ENCODE measurements around the gene PLEKHG2.

The PLEKHG2 gene

DNA sequence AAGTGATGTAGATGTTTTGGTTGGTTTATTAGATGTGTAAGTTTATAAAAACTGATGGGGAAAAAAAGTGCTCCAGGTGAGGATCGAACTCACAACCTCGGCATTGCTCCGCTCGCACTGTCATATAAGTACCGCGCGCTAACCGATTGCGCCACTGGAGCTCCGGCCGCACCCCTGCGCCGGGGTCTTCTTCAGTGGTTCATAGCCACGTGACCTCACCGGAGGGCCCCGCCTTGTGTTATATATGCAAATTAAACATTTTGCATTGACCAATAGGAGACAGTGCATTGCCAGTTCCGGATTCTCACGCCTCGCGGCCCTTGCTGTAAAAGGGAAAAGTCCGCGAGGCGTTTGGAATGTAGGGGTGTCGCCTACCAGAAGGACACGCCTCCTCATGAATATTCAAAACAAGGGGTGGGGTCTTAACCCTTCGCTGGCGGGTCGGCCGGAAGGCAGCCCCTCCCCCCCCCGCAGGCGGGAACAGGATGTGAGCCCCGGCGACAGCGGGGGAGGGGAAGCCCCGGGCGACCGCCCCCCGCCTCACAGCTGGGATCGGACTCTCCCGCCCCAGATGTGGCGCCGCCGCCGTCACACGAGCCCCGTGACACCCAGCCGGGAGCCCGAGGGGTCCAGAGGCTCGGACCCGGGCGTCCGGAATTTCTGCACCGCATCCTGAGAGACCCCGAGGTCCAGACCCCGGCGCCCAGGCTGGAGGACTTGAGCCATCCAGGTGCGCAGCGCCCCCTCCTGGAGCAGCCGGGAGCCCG, at the start of gene PLEKHG2:
Gene PLEKHG2, plus strand, starts transcription at position 570 of the 767 bp plus-strand sequence. CDS start 1,418 bp downstream, outside the sequence.
- H3K4me3 ChIP-seq (ENCODE audit: low read length in 2 of 2) = peak within 1 kb of the TSS; percentile 93 to 96
- H3K27me3 ChIP-seq (ENCODE audit: control insufficient read depth in 1 of 2, insufficient read depth in 2 of 2, low read length in 2 of 2) = no peaks in the 10 kb centered on the region
- peaks cover 52% of the 10 kb centered on the region for H3K4me1 ChIP-seq (ENCODE audit: control insufficient read depth, insufficient read depth, low read length)
- H3K9ac ChIP-seq (ENCODE audit: low read length in 2 of 2) = peak within 1 kb of the TSS; percentile 99 to 100
- H3K36me3 ChIP-seq (ENCODE audit: control insufficient read depth in 2 of 2, insufficient read depth in 2 of 2, low read length in 2 of 2) = peaks cover 16 to 17% of the 10 kb centered on the region in 2 donors
- peak within 1 kb of the TSS; percentile 100 for H3K27ac ChIP-seq (ENCODE audit: low read length)
- H3K9me3 ChIP-seq (ENCODE audit: control insufficient read depth in 2 of 2, low read length in 2 of 2) = no peaks in the 10 kb centered on the region

GRCh38 chr19:39362682-39363657, 49.5 kb upstream of the PLEKHG2 start:
- peaks cover 31 to 41% of the 10 kb centered on the region in 2 donors for H3K36me3 ChIP-seq (ENCODE audit: control insufficient read depth in 2 of 2, insufficient read depth in 2 of 2, low read length in 2 of 2)
- peak overlapping the region in 1 of 2 donors; percentile 3 for H3K4me3 ChIP-seq (ENCODE audit: low read length in 2 of 2)
- H3K9me3 ChIP-seq (ENCODE audit: control insufficient read depth in 2 of 2, low read length in 2 of 2) = no peaks in the 10 kb centered on the region
- H3K9ac ChIP-seq (ENCODE audit: low read length in 2 of 2) = peak overlapping the region in 1 of 2 donors; percentile 29
- peaks cover 17% of the 10 kb centered on the region for H3K4me1 ChIP-seq (ENCODE audit: control insufficient read depth, insufficient read depth, low read length)
- no peaks in the 10 kb centered on the region for H3K27me3 ChIP-seq (ENCODE audit: control insufficient read depth in 1 of 2, insufficient read depth in 2 of 2, low read length in 2 of 2)
- peak overlapping the region; percentile 53 for H3K27ac ChIP-seq (ENCODE audit: low read length)

GRCh38 chr19:39363901-39364457, 48.5 kb upstream of the PLEKHG2 start:
- peak overlapping the region; percentile 53 for H3K27ac ChIP-seq (ENCODE audit: low read length)
- H3K4me3 ChIP-seq (ENCODE audit: low read length in 2 of 2) = no peak overlapping the region
- no peaks in the 10 kb centered on the region for H3K9me3 ChIP-seq (ENCODE audit: control insufficient read depth in 2 of 2, low read length in 2 of 2)
- H3K4me1 ChIP-seq (ENCODE audit: control insufficient read depth, insufficient read depth, low read length) = peaks cover 17% of the 10 kb centered on the region
- peaks cover 33 to 42% of the 10 kb centered on the region in 2 donors for H3K36me3 ChIP-seq (ENCODE audit: control insufficient read depth in 2 of 2, insufficient read depth in 2 of 2, low read length in 2 of 2)
- H3K9ac ChIP-seq (ENCODE audit: low read length in 2 of 2) = no peak overlapping the region
- H3K27me3 ChIP-seq (ENCODE audit: control insufficient read depth in 1 of 2, insufficient read depth in 2 of 2, low read length in 2 of 2) = no peaks in the 10 kb centered on the region

DNA sequence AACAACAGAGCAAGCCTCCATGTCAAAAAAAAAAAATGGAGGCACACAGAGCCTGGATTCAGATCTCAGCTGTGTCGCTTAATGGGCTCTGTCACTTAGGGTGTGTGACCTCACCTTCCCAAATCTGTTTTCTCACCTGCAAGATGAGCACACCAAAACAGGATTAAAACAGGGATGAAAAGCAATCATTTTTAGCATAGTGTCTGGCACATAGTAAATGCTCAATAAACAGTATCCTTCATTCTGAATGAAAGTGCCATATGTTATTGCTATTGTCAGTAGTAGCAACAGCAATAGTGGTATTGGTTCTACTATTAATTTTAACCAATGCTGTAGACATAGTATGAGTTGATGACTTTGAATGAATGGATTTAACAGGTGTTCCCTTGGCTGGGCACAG, 46.9 kb upstream of the PLEKHG2 start:
- Histone ChIP-seq H3K36me3 (ENCODE audit: control insufficient read depth in 2 of 2, insufficient read depth in 2 of 2, low read length in 2 of 2) (peaks cover 32 to 45% of the 10 kb centered on the region in 2 donors), H3K9ac (ENCODE audit: low read length in 2 of 2) (no peak overlapping the region), H3K4me3 (ENCODE audit: low read length in 2 of 2) (no peak overlapping the region), H3K4me1 (ENCODE audit: control insufficient read depth, insufficient read depth, low read length) (peaks cover 17% of the 10 kb centered on the region), H3K27ac (ENCODE audit: low read length) (no peak overlapping the region), H3K9me3 (ENCODE audit: control insufficient read depth in 2 of 2, low read length in 2 of 2) (no peaks in the 10 kb centered on the region), H3K27me3 (ENCODE audit: control insufficient read depth in 1 of 2, insufficient read depth in 2 of 2, low read length in 2 of 2) (no peaks in the 10 kb centered on the region)

DNA sequence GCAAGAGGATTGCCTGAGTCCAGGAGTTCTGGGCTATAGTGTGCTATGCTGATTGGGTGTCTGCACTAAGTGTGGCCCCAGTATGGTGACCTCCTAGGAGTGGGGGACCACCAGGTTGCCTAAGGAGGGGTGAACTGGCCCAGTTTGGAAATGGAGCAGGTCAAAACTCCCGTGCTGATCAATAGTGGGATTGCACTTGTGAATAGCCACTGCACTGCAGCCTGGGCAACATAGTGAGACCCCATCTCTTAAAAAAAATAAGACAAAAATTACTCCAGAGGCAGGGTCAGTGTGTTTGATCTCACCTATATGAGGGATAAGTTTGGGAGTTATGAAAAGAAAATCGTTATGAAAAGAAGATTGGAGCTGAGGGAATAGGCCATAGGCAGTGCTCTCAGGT, 43.3 kb upstream of the PLEKHG2 start:
- H3K4me3 ChIP-seq (ENCODE audit: low read length in 2 of 2) = no peak overlapping the region
- no peak overlapping the region for H3K9ac ChIP-seq (ENCODE audit: low read length in 2 of 2)
- H3K27me3 ChIP-seq (ENCODE audit: control insufficient read depth in 1 of 2, insufficient read depth in 2 of 2, low read length in 2 of 2) = no peaks in the 10 kb centered on the region
- peaks cover 28 to 30% of the 10 kb centered on the region in 2 donors for H3K36me3 ChIP-seq (ENCODE audit: control insufficient read depth in 2 of 2, insufficient read depth in 2 of 2, low read length in 2 of 2)
- no peaks in the 10 kb centered on the region for H3K9me3 ChIP-seq (ENCODE audit: control insufficient read depth in 2 of 2, low read length in 2 of 2)
- no peak overlapping the region for H3K27ac ChIP-seq (ENCODE audit: low read length)
- H3K4me1 ChIP-seq (ENCODE audit: control insufficient read depth, insufficient read depth, low read length) = peaks cover 19% of the 10 kb centered on the region

DNA sequence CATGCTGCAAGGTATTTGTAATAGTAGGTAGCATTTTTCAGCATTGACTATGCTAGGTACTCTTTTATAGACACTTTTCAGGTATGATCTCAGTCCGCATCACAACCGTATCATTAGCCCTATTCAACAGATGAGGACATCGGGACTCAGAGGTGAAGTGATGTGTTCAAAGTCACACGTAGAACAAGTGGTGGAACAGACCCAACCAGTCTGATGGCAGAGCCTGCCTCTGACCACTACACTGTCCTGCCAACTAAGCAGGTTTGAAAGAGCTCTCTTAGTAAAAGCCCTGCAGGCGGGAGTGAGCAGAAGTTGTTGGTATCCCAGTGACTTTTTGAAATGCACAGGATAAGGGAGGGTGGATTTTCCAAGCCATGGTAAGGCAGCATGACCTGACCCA, 41.7 kb upstream of the PLEKHG2 start:
- no peak overlapping the region for H3K27ac ChIP-seq (ENCODE audit: low read length)

DNA sequence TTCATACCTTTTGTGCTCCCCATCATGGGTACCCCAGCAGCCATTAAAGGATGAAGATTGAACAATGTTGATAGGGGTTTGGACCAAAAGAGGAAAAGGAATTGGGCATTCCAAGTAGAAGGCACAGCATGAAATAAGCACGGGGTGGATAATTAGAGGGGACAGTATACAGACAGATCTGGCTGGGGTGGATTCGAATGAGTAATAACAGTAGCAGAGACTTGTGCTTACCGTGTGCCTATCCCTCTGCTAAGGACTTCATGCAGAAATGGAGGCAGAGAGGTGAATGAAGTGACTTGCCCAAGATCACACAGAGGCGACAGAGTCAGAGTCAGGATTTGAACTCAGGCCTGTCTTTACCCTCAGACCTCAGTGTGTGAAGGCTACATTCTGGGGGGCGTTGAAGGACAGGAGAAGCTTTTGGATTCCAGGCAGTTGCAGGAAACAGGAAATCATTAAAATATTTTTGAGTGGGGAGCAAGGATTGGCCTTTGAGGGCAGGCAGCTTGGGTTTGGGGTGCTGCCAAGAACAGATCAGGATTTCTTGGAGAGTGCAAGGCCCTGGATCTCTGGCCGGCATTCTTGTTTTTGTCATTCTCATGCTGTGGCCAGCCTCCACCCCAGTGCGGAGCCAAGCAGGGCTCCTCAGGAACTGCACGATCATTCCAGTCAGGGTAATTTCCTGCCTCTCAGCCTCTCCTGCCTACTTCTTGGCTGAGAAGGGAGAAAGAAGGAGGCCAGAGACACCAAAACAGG, 40.2 kb upstream of the PLEKHG2 start:
- H3K27ac ChIP-seq (ENCODE audit: low read length) = peak overlapping the region; percentile 91
- peaks cover 17% of the 10 kb centered on the region for H3K4me1 ChIP-seq (ENCODE audit: control insufficient read depth, insufficient read depth, low read length)
- no peaks in the 10 kb centered on the region for H3K9me3 ChIP-seq (ENCODE audit: control insufficient read depth in 2 of 2, low read length in 2 of 2)
- peaks cover 39 to 47% of the 10 kb centered on the region in 2 donors for H3K36me3 ChIP-seq (ENCODE audit: control insufficient read depth in 2 of 2, insufficient read depth in 2 of 2, low read length in 2 of 2)
- no peaks in the 10 kb centered on the region for H3K27me3 ChIP-seq (ENCODE audit: control insufficient read depth in 1 of 2, insufficient read depth in 2 of 2, low read length in 2 of 2)
- H3K9ac ChIP-seq (ENCODE audit: low read length in 2 of 2) = peak overlapping the region; percentile 50 to 87
- peak overlapping the region in 1 of 2 donors; percentile 49 for H3K4me3 ChIP-seq (ENCODE audit: low read length in 2 of 2)

More for the DNA sequence above, 41.7 kb upstream of the PLEKHG2 start:
- Histone ChIP-seq H3K27me3 (ENCODE audit: control insufficient read depth in 1 of 2, insufficient read depth in 2 of 2, low read length in 2 of 2) (no peaks in the 10 kb centered on the region), H3K9me3 (ENCODE audit: control insufficient read depth in 2 of 2, low read length in 2 of 2) (no peaks in the 10 kb centered on the region), H3K4me1 (ENCODE audit: control insufficient read depth, insufficient read depth, low read length) (peaks cover 17% of the 10 kb centered on the region), H3K9ac (ENCODE audit: low read length in 2 of 2) (no peak overlapping the region), H3K36me3 (ENCODE audit: control insufficient read depth in 2 of 2, insufficient read depth in 2 of 2, low read length in 2 of 2) (peaks cover 30 to 34% of the 10 kb centered on the region in 2 donors), H3K4me3 (ENCODE audit: low read length in 2 of 2) (no peak overlapping the region)

- Histone ChIP-seq H3K27me3 (ENCODE audit: control insufficient read depth in 1 of 2, insufficient read depth in 2 of 2, low read length in 2 of 2) (no peaks in the 10 kb centered on the region), H3K36me3 (ENCODE audit: control insufficient read depth in 2 of 2, insufficient read depth in 2 of 2, low read length in 2 of 2) (peaks cover 46 to 54% of the 10 kb centered on the region in 2 donors), H3K4me1 (ENCODE audit: control insufficient read depth, insufficient read depth, low read length) (peaks cover 17% of the 10 kb centered on the region), H3K27ac (ENCODE audit: low read length) (peak overlapping the region; percentile 91), H3K9ac (ENCODE audit: low read length in 2 of 2) (peak overlapping the region; percentile 50 to 87), H3K4me3 (ENCODE audit: low read length in 2 of 2) (peak overlapping the region; percentile 10 to 49), H3K9me3 (ENCODE audit: control insufficient read depth in 2 of 2, low read length in 2 of 2) (no peaks in the 10 kb centered on the region)
These were observed 39.5 kb upstream of the PLEKHG2 start for GRCh38 chr19:39372941-39373340.

DNA sequence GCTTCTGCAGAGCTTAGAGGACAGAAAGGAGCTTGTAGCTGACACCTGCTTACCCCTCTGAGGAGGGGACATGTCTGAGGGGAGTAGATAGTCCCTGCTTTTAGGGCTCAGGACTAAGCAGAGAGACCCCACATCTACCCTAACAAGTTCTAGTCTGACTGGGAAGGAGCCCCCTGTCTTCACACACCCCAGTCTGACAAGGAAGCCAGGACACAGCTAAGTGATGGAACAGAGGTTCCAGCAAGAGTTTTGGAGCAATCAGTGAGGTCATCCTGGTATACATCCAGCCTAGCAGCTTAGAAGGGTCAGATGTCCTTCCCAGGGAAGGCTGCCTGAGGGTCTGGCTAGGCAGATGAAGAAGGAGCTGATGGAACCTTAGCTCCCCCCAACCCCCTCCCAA, 36.5 kb upstream of the PLEKHG2 start:
- Histone ChIP-seq H3K27me3 (ENCODE audit: control insufficient read depth in 1 of 2, insufficient read depth in 2 of 2, low read length in 2 of 2) (no peaks in the 10 kb centered on the region), H3K9ac (ENCODE audit: low read length in 2 of 2) (peak overlapping the region in 1 of 2 donors; percentile 21), H3K27ac (ENCODE audit: low read length) (no peak overlapping the region), H3K4me3 (ENCODE audit: low read length in 2 of 2) (no peak overlapping the region), H3K9me3 (ENCODE audit: control insufficient read depth in 2 of 2, low read length in 2 of 2) (no peaks in the 10 kb centered on the region), H3K36me3 (ENCODE audit: control insufficient read depth in 2 of 2, insufficient read depth in 2 of 2, low read length in 2 of 2) (peaks cover 41 to 61% of the 10 kb centered on the region in 2 donors), H3K4me1 (ENCODE audit: control insufficient read depth, insufficient read depth, low read length) (peaks cover 17% of the 10 kb centered on the region)

Data from stomach smooth muscle (tissue), 2 donors.